HepG2 (cell line): ENCODE results near the gene BICDL1. TPM values are rescaled to one million over a fixed set of nuclear protein-coding genes. Genes with fewer than 3 reads are reported as not detected.

Experiments used
- HNF4G ChIP-seq, 2 experiments: sonication (generic) in 1 of 2; formaldehyde crosslinking in 1 of 2; IDR thresholded peaks; 2 replicates each; pipeline versions ENCODE4 v1.4.0 to v1.6.1; 2011 to 2020; ENCODE audit warnings: borderline replicate concordance in 2 of 2, low read depth in 2 of 2, mild to moderate bottlenecking in 2 of 2, low read length in 1 of 2, missing genetic modification reagents in 1 of 2, moderate library complexity in 1 of 2
- JDP2 ChIP-seq: sonication (generic); formaldehyde crosslinking; IDR thresholded peaks from 2 replicates; pipeline ENCODE4 v1.8.1; 2022; ENCODE audit warnings: missing genetic modification reagents, borderline replicate concordance
- PHF20 ChIP-seq: sonication (generic); formaldehyde crosslinking; IDR thresholded peaks from 2 replicates; pipeline ENCODE4 v1.5.0; 2020; ENCODE audit warnings: mild to moderate bottlenecking, missing genetic modification reagents
- RAD51 ChIP-seq: fragments of 450-650 bp; IDR thresholded peaks from 2 replicates; pipeline ENCODE4 v1.6.1; 2016; ENCODE audit warnings: borderline replicate concordance
- SATB2 ChIP-seq: sonication (generic); formaldehyde crosslinking; IDR thresholded peaks from 2 replicates; pipeline ENCODE4 v1.5.0; 2020; ENCODE audit warnings: missing genetic modification reagents
- THYN1 ChIP-seq: sonication (generic); formaldehyde crosslinking; IDR thresholded peaks from 2 replicates; pipeline ENCODE4 v1.8.1; 2023; ENCODE audit warnings: low read depth, mild to moderate bottlenecking, moderate library complexity, missing genetic modification reagents, borderline replicate concordance
- ZBTB39 ChIP-seq: sonication (generic); formaldehyde crosslinking; IDR thresholded peaks from 2 replicates; pipeline ENCODE4 v1.5.0; 2020; ENCODE audit warnings: missing genetic modification reagents
- ZFY ChIP-seq: sonication (generic); formaldehyde crosslinking; IDR thresholded peaks from 2 replicates; pipeline ENCODE4 v1.4.0; 2020; ENCODE audit warnings: missing genetic modification reagents
- ZHX2 ChIP-seq, 2 experiments: sonication (generic) in 1 of 2; formaldehyde crosslinking in 1 of 2; IDR thresholded peaks; 2 replicates each; pipeline versions ENCODE4 v1.6.1 to v1.9.0; 2014 to 2022; ENCODE audit warnings: antibody characterized with exemption in 1 of 2, borderline replicate concordance in 1 of 2, inconsistent platforms in 1 of 2, low read depth in 1 of 2, missing genetic modification reagents in 1 of 2
- ZNF335 ChIP-seq: sonication (generic); formaldehyde crosslinking; IDR thresholded peaks from 2 replicates; pipeline ENCODE4 v1.4.0; 2020; ENCODE audit warnings: missing genetic modification reagents
- ZNF564 ChIP-seq: sonication (generic); formaldehyde crosslinking; IDR thresholded peaks from 2 replicates; pipeline ENCODE4 v1.8.1; 2023; ENCODE audit warnings: mild to moderate bottlenecking, missing genetic modification reagents
- ZNF839 ChIP-seq: sonication (generic); formaldehyde crosslinking; IDR thresholded peaks from 2 replicates; pipeline ENCODE4 v1.4.0; 2020; ENCODE audit warnings: missing genetic modification reagents, mild to moderate bottlenecking, borderline replicate concordance
- polyA plus RNA-seq, 8 experiments: library from polyadenylated mRNA; depleted of rRNA in 3 of 8; stranded (reverse) in 7 of 8; unstranded in 1 of 8; fragments of >200 nt; fragmentation: Illumina TruSeq in 4 of 8; extraction: Trizol in 4 of 8; gene quantifications; 2 replicates each; pipeline versions ENCODE4 v1.2.1 to v1.2.3, GENCODE V29; 2011 to 2016; ENCODE audit warnings: low read depth in 4 of 8, missing spikeins in 1 of 8, mixed read lengths in 1 of 8; ENCODE audit not compliant: insufficient read depth in 1 of 8
- total RNA-seq, 5 experiments: library from RNA; depleted of rRNA; stranded (reverse); fragments of >200 nt; fragmentation: Illumina TruSeq; extraction: Trizol; gene quantifications; 2 replicates each; pipeline ENCODE4 v1.2.3, GENCODE V29; 2016; ENCODE audit warnings: low read depth in 1 of 5
- TF ChIP-seq, protein P1 (sequence below): conservative IDR thresholded peaks from 2 replicates; pipeline ENCODE4 v1.6.1; 2018; ENCODE audit warnings: missing genetic modification reagents
- TF ChIP-seq, protein P2 (sequence below): IDR thresholded peaks from 2 replicates; pipeline ENCODE4 v1.6.1; 2016; ENCODE audit warnings: mild to moderate bottlenecking
- TF ChIP-seq, protein P3 (sequence below): sonication (generic); formaldehyde crosslinking; IDR thresholded peaks from 2 replicates; pipeline ENCODE4 v1.8.0; 2022; ENCODE audit warnings: missing genetic modification reagents, mild to moderate bottlenecking, borderline replicate concordance

The BICDL1 gene
- total and polyA plus RNA-seq, 2 of the 13 experiments (the other 11 are each of a cell fraction or from before 2014, with no cell fraction given): 3.6 to 9.7 TPM

DNA sequence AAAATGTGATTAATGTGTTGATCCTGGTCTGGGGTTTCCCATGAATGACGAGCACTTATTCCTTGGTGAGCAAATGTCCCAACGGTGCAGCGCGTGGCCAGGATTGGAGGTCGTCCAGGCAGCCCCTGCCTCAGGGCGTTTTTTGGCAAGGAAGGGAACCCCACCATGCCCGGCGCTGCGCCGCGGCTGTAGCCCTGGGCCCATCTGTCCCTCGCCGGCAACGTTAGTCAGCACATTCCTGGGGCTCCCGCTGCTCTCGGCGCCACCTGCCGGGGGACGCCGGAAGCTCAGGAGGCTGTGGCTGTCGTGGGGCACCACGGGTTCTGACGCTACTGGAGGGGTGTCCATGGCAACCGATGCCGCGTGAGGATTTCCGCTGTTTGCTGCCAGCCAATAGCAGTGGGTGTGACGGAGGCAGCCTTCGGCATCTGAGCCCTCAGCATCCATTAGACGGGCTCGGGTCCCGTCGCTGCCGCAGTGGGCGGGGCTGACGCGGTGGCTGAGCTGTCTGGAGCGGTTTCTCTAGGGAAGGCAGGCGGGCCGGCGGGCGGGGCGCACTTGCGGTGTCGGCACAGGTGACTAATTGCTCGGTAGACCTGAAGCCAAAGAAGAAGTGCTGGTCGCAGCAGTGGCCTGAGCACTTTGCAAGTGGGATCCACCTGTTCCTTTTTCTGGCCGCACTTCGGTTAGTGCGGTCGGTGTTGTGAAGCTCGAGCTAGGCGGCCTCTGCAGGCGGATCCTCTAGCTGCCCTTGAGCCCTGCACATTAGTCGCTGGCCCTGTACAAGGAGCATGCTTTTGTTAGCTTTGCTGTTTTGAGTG lies 98.0 kb downstream of the BICDL1 start (continued):
- TF ChIP-seq, protein P1, sequence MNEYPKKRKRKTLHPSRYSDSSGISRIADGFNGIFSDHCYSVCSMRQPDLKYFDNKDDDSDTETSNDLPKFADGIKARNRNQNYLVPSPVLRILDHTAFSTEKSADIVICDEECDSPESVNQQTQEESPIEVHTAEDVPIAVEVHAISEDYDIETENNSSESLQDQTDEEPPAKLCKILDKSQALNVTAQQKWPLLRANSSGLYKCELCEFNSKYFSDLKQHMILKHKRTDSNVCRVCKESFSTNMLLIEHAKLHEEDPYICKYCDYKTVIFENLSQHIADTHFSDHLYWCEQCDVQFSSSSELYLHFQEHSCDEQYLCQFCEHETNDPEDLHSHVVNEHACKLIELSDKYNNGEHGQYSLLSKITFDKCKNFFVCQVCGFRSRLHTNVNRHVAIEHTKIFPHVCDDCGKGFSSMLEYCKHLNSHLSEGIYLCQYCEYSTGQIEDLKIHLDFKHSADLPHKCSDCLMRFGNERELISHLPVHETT (CRISPR knock-in tag): peak; percentile 39; the same call in 1 of the 2 replicates
- TF ChIP-seq ZNF564 (CRISPR knock-in tag) (no peak), ZNF839 (CRISPR knock-in tag) (peak; percentile 83; the same call in 1 of the 2 replicates), HNF4G (IDR thresholded peaks at IDR 0.05; ENCODE audit: borderline replicate concordance, low read depth, low read length) (peak; percentile 35; the same call in 1 of the 2 replicates), HNF4G (CRISPR knock-in tag; IDR thresholded peaks at IDR 0.05; ENCODE audit: borderline replicate concordance, low read depth) (peak; percentile 32; the same call in 1 of the 2 replicates), ZFY (CRISPR knock-in tag) (peak; percentile 76), JDP2 (CRISPR knock-in tag) (no peak), ZBTB39 (no peak; the same call in 1 of the 2 replicates), ZHX2 (IDR thresholded peaks at IDR 0.05; ENCODE audit: low read depth) (no peak; the same call in none of the 2 replicates), ZHX2 (CRISPR knock-in tag; IDR thresholded peaks at IDR 0.05; ENCODE audit: borderline replicate concordance) (no peak), THYN1 (CRISPR knock-in tag) (no peak), ZNF335 (CRISPR knock-in tag) (no peak), RAD51 (no peak), SATB2 (CRISPR knock-in tag) (no peak), PHF20 (CRISPR knock-in tag) (0 out of 2 replicates have a peak, but pooled peaks have one; percentile 43)
- TF ChIP-seq, protein P2, sequence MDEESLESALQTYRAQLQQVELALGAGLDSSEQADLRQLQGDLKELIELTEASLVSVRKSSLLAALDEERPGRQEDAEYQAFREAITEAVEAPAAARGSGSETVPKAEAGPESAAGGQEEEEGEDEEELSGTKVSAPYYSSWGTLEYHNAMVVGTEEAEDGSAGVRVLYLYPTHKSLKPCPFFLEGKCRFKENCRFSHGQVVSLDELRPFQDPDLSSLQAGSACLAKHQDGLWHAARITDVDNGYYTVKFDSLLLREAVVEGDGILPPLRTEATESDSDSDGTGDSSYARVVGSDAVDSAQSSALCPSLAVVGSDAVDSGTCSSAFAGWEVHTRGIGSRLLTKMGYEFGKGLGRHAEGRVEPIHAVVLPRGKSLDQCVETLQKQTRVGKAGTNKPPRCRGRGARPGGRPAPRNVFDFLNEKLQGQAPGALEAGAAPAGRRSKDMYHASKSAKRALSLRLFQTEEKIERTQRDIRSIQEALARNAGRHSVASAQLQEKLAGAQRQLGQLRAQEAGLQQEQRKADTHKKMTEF (CRISPR knock-in tag): peak; percentile 84
- TF ChIP-seq, protein P3, sequence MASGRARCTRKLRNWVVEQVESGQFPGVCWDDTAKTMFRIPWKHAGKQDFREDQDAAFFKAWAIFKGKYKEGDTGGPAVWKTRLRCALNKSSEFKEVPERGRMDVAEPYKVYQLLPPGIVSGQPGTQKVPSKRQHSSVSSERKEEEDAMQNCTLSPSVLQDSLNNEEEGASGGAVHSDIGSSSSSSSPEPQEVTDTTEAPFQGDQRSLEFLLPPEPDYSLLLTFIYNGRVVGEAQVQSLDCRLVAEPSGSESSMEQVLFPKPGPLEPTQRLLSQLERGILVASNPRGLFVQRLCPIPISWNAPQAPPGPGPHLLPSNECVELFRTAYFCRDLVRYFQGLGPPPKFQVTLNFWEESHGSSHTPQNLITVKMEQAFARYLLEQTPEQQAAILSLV (CRISPR knock-in tag): no peak
